WTC11 (cell line): Measurements from ENCODE around the gene RYR2. TPM values are rescaled to one million over a fixed set of nuclear protein-coding genes. Genes with fewer than 3 reads are reported as not detected.

Source experiments
- ATAC-seq: fragments of 200-7000 bp; cut with Tn5 transposase; 2 replicates; pipeline ENCODE4 v1.10.0; 2021; ENCODE audit warnings: mild to moderate bottlenecking, moderate library complexity
- CTCF ChIA-PET: fragments of 300-600 bp; sonication (Branson Sonifier 250); formaldehyde crosslinking; loops from one replicate; lab custom pipeline; 2021; ENCODE audit warnings: antibody characterized with exemption; lab: Charles Lee
- POLR2A ChIA-PET: fragments of 350-600 bp; sonication (Branson Sonifier 250); formaldehyde crosslinking; loops from one replicate; lab custom pipeline; 2021; ENCODE audit warnings: antibody characterized with exemption; lab: Charles Lee
- DNase-seq: peaks from one replicate; pipeline ENCODE4 v3.0.0; 2021; ENCODE audit warnings: low spot score
- H3K27ac Mint-ChIP-seq: 2 replicates; pipeline ENCODE4 v1.8.0; 2021; ENCODE audit warnings: mixed read lengths
- H3K27me3 Mint-ChIP-seq: 2 replicates; pipeline ENCODE4 v1.8.0; 2021; ENCODE audit warnings: low read depth, mild to moderate bottlenecking, moderate library complexity, mixed read lengths
- H3K36me3 Mint-ChIP-seq: 2 replicates; pipeline ENCODE4 v1.8.0; 2021; ENCODE audit warnings: mixed read lengths
- H3K4me1 Mint-ChIP-seq: 2 replicates; pipeline ENCODE4 v1.8.0; 2022; ENCODE audit warnings: mixed read lengths
- H3K4me3 Mint-ChIP-seq: 2 replicates; pipeline ENCODE4 v1.8.0; 2021; ENCODE audit warnings: mild to moderate bottlenecking, moderate library complexity, mixed read lengths
- H3K9me3 Mint-ChIP-seq: 2 replicates; pipeline ENCODE4 v1.8.0; 2021; ENCODE audit warnings: mixed read lengths
- AFF4 ChIP-seq: sonication (generic); formaldehyde crosslinking; IDR thresholded peaks from 2 replicates; pipeline ENCODE4 v1.8.1; 2023; ENCODE audit warnings: mild to moderate bottlenecking, missing genetic modification reagents, borderline replicate concordance
- ATF1 ChIP-seq: sonication (generic); formaldehyde crosslinking; IDR thresholded peaks from 2 replicates; pipeline ENCODE4 v1.8.1; 2023; ENCODE audit warnings: mild to moderate bottlenecking, moderate library complexity, missing genetic modification reagents
- CBFB ChIP-seq: sonication (generic); formaldehyde crosslinking; IDR thresholded peaks from 2 replicates; pipeline ENCODE4 v1.8.1; 2022; ENCODE audit warnings: mild to moderate bottlenecking, low read depth, missing genetic modification reagents
- E2F4 ChIP-seq: sonication (generic); formaldehyde crosslinking; IDR thresholded peaks from 2 replicates; pipeline ENCODE4 v1.8.1; 2022; ENCODE audit warnings: low read depth, mild to moderate bottlenecking, moderate library complexity, missing genetic modification reagents, borderline replicate concordance
- ELF4 ChIP-seq: sonication (generic); formaldehyde crosslinking; IDR thresholded peaks from 2 replicates; pipeline ENCODE4 v1.8.1; 2022; ENCODE audit warnings: low read depth, mild to moderate bottlenecking, moderate library complexity, missing genetic modification reagents
- GABPB1 ChIP-seq: sonication (generic); formaldehyde crosslinking; IDR thresholded peaks from 2 replicates; pipeline ENCODE4 v1.8.1; 2023; ENCODE audit warnings: mild to moderate bottlenecking, missing genetic modification reagents
- HMGXB4 ChIP-seq: sonication (generic); formaldehyde crosslinking; IDR thresholded peaks from 2 replicates; pipeline ENCODE4 v1.8.1; 2023; ENCODE audit warnings: mild to moderate bottlenecking, moderate library complexity, missing genetic modification reagents
- JUN ChIP-seq: sonication (generic); formaldehyde crosslinking; IDR thresholded peaks from 2 replicates; pipeline ENCODE4 v1.8.0; 2023; ENCODE audit warnings: mild to moderate bottlenecking, missing genetic modification reagents
- MYBL2 ChIP-seq: sonication (generic); formaldehyde crosslinking; IDR thresholded peaks from 2 replicates; pipeline ENCODE4 v1.8.1; 2023; ENCODE audit warnings: mild to moderate bottlenecking, moderate library complexity, missing genetic modification reagents
- NFATC4 ChIP-seq: fragments of 250-450 bp; sonication (Bioruptor Pico); IDR thresholded peaks from 2 replicates; pipeline ENCODE4 v1.9.0; 2021; ENCODE audit warnings: mild to moderate bottlenecking
- NR1H2 ChIP-seq: sonication (generic); formaldehyde crosslinking; IDR thresholded peaks from 2 replicates; pipeline ENCODE4 v1.9.0; 2021; ENCODE audit warnings: mild to moderate bottlenecking, moderate library complexity, missing genetic modification reagents
- OVOL2 ChIP-seq: fragments of 250-450 bp; sonication (Bioruptor Pico); IDR thresholded peaks from 2 replicates; pipeline ENCODE4 v1.9.0; 2021; ENCODE audit warnings: mild to moderate bottlenecking, borderline replicate concordance
- PREB ChIP-seq: sonication (generic); formaldehyde crosslinking; IDR thresholded peaks from 2 replicates; pipeline ENCODE4 v1.8.1; 2022; ENCODE audit warnings: mild to moderate bottlenecking, missing genetic modification reagents, moderate library complexity, borderline replicate concordance
- SOX15 ChIP-seq: fragments of 250-450 bp; sonication (Bioruptor Pico); IDR thresholded peaks from 2 replicates; pipeline ENCODE4 v1.9.0; 2021; ENCODE audit warnings: mild to moderate bottlenecking
- ZNF219 ChIP-seq: sonication (generic); formaldehyde crosslinking; IDR thresholded peaks from 2 replicates; pipeline ENCODE4 v1.8.0; 2023; ENCODE audit warnings: missing genetic modification reagents, mild to moderate bottlenecking, borderline replicate concordance
- ZNF232 ChIP-seq: sonication (generic); formaldehyde crosslinking; IDR thresholded peaks from 2 replicates; pipeline ENCODE4 v1.8.0; 2022; ENCODE audit warnings: mild to moderate bottlenecking, missing genetic modification reagents
- ZNF396 ChIP-seq: fragments of 250-450 bp; sonication (Bioruptor Pico); IDR thresholded peaks from 2 replicates; pipeline ENCODE4 v1.8.0; 2021; ENCODE audit warnings: mild to moderate bottlenecking, moderate library complexity, borderline replicate concordance
- ZNF423 ChIP-seq: fragments of 250-450 bp; sonication (Bioruptor Pico); IDR thresholded peaks from 2 replicates; pipeline ENCODE4 v2.1.2; 2022; ENCODE audit warnings: mild to moderate bottlenecking, moderate library complexity
- total RNA-seq: library from RNA; stranded (reverse); gene quantifications from 3 replicates; pipeline ENCODE4 v1.2.3, GENCODE V29; 2021
- TF ChIP-seq, protein P1 (sequence below): fragments of 250-450 bp; sonication (Bioruptor Pico); conservative IDR thresholded peaks from 2 replicates; pipeline ENCODE4 v1.9.0; 2021; ENCODE audit warnings: mild to moderate bottlenecking
- TF ChIP-seq, protein P2 (sequence below): sonication (generic); formaldehyde crosslinking; IDR thresholded peaks from 2 replicates; pipeline ENCODE4 v1.8.1; 2022; ENCODE audit warnings: missing genetic modification reagents, borderline replicate concordance
- TF ChIP-seq, protein P3 (sequence below): sonication (generic); formaldehyde crosslinking; IDR thresholded peaks from 2 replicates; pipeline ENCODE4 v1.8.0; 2023; ENCODE audit warnings: missing genetic modification reagents

The RYR2 gene
- total RNA-seq, 1 experiment from 2014 or later: 7.9 TPM

- TF ChIP-seq AFF4: no peak
- no peak for TF ChIP-seq NR1H2 (CRISPR knock-in tag)
- TF ChIP-seq ZNF396 (CRISPR knock-in tag): no peak
- TF ChIP-seq ZNF423 (CRISPR knock-in tag): no peak
- TF ChIP-seq, all 79 proteins: peak for 0
These were observed 671.9 kb downstream of the RYR2 start (continued) for GRCh38 chr1:237713916-237714315.

GRCh38 chr1:237717106-237717505 lies 675.1 kb downstream of the RYR2 start:
- no peak overlapping the region for H3K4me3 Mint-ChIP-seq
- DNase-seq (no peak), ATAC-seq (no peak)
- peaks cover 7% of the 10 kb centered on the region for H3K9me3 Mint-ChIP-seq
- H3K36me3 Mint-ChIP-seq: peaks cover 5% of the 10 kb centered on the region; the same call in 1 of the 2 replicates
- no peaks in the 10 kb centered on the region for H3K4me1 Mint-ChIP-seq
- no peaks in the 10 kb centered on the region for H3K27me3 Mint-ChIP-seq
- TF ChIP-seq HMGXB4 (CRISPR knock-in tag): no peak
- no peak for TF ChIP-seq E2F4
- no peak for TF ChIP-seq CBFB (CRISPR knock-in tag)
- ChIA-PET POLR2A (no interaction called here), CTCF (interaction anchor here (0.7 kb wide), 1 partner anchor 82 kb away, joined by 3 read pairs; no protein-coding TSS in a partner anchor)
- H3K27ac Mint-ChIP-seq: no peak overlapping the region

DNA sequence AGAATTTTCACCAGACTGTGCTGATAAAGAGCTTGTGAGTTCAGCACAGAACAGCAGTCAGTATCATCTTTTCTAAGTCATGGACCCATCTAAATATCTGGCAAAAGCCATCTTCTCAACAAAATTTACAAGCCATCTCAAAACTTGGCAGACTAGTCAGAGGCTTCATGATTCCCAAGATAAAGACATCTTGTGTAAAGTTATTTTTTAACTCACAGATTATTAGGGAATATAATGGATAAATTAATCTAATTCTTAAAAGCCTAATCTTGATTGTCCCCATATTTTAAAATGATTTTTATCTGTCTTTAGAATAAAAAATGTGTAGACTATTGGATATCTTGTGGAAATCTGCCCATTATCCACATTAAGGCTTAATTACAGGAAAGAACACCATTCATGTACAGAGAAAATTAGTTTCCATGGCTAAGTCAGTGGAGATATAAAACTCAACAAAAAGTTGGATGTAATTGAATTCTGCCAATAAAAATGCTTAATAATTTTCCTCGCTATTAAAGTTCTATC lies 688.9 kb downstream of the RYR2 start:
- CTCF ChIA-PET: no interaction called here
- no peak for ATAC-seq
- H3K9me3 Mint-ChIP-seq: no peaks in the 10 kb centered on the region
- H3K4me1 Mint-ChIP-seq: no peaks in the 10 kb centered on the region
- H3K27ac Mint-ChIP-seq: no peak overlapping the region
- H3K27me3 Mint-ChIP-seq: no peaks in the 10 kb centered on the region
- no peaks in the 10 kb centered on the region for H3K36me3 Mint-ChIP-seq
- POLR2A ChIA-PET: no interaction called here
- no peak overlapping the region for H3K4me3 Mint-ChIP-seq
- no peak for DNase-seq
- TF ChIP-seq ELF4 (CRISPR knock-in tag): no peak
- TF ChIP-seq GABPB1 (CRISPR knock-in tag): no peak
- TF ChIP-seq NFATC4: no peak
- no peak for TF ChIP-seq PREB (CRISPR knock-in tag)
- TF ChIP-seq ZNF219 (CRISPR knock-in tag): no peak
- no peak for TF ChIP-seq ATF1 (CRISPR knock-in tag)
- TF ChIP-seq SOX15: no peak
- TF ChIP-seq, protein P1, sequence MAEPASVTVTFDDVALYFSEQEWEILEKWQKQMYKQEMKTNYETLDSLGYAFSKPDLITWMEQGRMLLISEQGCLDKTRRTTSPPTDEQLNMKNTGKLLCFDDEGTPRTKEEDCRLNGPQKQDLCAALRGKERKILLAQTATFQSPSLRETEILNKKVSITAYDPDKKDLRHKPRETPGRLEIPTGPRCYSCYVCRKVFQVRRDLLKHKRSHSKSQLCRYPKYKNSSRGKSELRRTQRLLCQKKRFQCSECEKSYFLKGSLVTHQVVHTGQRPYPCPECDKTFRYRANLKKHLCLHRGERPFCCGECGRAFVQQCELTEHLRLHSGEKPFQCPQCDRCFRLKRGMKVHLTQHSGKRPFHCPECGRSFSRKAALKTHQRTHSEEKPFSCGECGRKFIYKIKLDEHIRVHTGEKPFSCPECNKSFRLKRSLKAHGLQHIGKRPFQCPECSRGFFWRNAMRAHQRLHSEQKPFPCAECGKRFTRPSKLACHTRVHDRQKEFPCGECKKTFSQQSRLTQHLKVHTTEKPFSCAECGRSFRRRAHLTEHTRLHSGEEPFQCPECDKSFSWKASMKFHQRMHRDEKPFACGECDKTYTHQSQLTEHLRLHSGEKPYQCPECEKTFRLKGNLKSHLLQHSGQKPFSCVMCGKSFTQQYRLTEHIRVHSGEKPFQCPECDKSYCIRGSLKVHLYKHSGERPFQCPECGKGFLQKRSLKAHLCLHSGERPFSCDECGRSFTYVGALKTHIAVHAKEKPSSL (CRISPR knock-in tag): no peak
- no peak for TF ChIP-seq ZNF232 (CRISPR knock-in tag)
- TF ChIP-seq, protein P2, sequence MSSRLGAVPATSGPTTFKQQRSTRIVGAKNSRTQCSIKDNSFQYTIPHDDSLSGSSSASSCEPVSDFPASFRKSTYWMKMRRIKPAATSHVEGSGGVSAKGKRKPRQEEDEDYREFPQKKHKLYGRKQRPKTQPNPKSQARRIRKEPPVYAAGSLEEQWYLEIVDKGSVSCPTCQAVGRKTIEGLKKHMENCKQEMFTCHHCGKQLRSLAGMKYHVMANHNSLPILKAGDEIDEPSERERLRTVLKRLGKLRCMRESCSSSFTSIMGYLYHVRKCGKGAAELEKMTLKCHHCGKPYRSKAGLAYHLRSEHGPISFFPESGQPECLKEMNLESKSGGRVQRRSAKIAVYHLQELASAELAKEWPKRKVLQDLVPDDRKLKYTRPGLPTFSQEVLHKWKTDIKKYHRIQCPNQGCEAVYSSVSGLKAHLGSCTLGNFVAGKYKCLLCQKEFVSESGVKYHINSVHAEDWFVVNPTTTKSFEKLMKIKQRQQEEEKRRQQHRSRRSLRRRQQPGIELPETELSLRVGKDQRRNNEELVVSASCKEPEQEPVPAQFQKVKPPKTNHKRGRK: no peak
- TF ChIP-seq MYBL2: no peak
- TF ChIP-seq JUN (CRISPR knock-in tag): no peak
- TF ChIP-seq OVOL2: no peak
- TF ChIP-seq, protein P3, sequence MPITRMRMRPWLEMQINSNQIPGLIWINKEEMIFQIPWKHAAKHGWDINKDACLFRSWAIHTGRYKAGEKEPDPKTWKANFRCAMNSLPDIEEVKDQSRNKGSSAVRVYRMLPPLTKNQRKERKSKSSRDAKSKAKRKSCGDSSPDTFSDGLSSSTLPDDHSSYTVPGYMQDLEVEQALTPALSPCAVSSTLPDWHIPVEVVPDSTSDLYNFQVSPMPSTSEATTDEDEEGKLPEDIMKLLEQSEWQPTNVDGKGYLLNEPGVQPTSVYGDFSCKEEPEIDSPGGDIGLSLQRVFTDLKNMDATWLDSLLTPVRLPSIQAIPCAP (CRISPR knock-in tag): no peak
